Activated T-helper 1 cell treated with Interleukin-2 at 50 U/mL for 16 hours (primary cell): ENCODE data around the gene RNF157.
"Not testable (repeated sequence)": the region's sequence is repeated elsewhere in the genome, so short reads cannot be mapped to it uniquely, and the experiment has no call there.

ENCODE experiments used
- DNase-seq: peaks from one replicate; pipeline ENCODE4 v3.0.0-alpha.2; 2020; ENCODE audit warnings: low read depth

Gene RNF157

GRCh38 chr17:76233588-76234353, 6.5 kb downstream of the RNF157 start:
- DNase-seq, result no peak

DNA sequence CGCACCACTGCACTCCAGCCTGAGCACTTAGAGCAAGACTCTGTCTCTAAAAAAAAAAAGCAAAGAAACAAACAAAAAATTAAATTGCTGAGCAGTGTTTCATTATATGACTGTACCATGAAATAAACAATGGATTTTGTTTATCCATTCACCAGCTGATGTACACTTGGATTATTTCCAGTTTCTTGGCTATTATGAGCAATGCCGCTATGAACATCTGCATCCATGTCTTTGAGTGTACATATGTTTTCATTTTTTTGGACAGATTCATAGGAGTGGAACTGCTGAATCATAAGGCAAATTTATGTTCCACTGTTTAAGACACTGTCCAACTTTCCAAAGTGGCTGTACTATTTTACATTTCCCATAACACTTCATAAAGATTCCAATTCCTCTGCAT, 8.0 kb downstream of the RNF157 start:
- DNase-seq, result no peak

- not testable (repeated sequence) for DNase-seq
These were observed 13.5 kb downstream of the RNF157 start for GRCh38 chr17:76226749-76227148.

GRCh38 chr17:76225373-76226086, 14.8 kb downstream of the RNF157 start:
- DNase-seq, result not testable (repeated sequence)

DNA sequence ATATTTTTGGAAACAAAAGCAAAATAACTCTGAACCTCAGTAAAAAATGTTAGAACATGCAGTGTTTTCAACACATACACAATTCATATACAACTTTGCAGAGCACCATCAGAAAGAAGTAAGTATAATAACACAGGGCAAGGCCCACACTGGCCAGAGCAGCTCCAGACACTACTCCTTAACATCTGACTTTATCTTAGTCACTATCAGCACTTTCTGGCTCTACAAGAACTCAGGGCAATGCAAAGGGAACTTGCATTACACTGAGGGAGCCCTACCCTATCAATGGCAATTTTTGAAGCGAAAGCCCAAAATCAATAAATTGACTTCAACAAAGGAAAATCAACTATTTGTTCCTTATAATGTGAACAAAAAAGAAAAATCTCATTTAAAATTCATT, 16.5 kb downstream of the RNF157 start:
- DNase-seq, result no peak

- no peak for DNase-seq
These were observed 20.5 kb downstream of the RNF157 start for GRCh38 chr17:76219670-76220383.

DNA sequence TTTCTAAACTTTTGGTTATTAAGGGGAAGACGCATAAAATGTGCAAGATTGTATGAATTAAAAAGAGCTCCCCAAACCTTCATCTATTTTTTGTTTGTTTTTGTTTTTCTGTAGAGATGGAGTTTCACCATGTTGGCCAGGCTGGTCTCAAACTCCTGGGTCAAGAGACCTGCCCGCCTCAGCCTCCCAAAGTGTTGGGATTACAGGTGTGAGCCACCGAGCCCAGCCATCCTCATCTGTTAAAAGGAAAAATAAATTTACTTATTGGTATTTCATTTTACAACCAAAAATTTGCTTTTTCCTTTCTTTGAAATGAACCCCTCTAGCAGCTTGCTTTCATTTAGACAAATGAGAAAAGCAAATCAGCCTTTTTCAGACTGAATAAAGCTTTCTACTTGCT, 23.2 kb downstream of the RNF157 start:
- no peak for DNase-seq

DNA sequence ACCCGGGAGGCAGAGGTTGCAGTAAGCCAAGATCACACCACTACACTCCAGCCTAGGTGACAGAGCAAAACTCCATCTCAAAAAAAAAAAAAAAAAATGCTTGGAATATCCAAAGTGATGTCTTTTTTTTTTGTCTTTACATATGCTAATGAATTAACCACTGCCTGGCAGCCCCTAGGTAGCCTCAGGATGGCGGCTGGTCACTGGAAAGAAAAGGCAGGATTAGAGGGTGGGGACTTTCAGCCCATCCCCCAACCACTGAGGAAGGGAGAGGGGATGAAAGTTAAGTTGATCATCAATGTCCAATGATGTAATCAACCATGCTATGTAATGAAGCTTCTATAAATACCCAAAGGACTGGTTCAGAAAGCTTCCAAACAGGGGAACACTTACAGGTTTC, 26.8 kb downstream of the RNF157 start:
- DNase-seq, result no peak

- no peak for DNase-seq
These were observed 32.2 kb downstream of the RNF157 start for GRCh38 chr17:76208120-76208519.

DNA sequence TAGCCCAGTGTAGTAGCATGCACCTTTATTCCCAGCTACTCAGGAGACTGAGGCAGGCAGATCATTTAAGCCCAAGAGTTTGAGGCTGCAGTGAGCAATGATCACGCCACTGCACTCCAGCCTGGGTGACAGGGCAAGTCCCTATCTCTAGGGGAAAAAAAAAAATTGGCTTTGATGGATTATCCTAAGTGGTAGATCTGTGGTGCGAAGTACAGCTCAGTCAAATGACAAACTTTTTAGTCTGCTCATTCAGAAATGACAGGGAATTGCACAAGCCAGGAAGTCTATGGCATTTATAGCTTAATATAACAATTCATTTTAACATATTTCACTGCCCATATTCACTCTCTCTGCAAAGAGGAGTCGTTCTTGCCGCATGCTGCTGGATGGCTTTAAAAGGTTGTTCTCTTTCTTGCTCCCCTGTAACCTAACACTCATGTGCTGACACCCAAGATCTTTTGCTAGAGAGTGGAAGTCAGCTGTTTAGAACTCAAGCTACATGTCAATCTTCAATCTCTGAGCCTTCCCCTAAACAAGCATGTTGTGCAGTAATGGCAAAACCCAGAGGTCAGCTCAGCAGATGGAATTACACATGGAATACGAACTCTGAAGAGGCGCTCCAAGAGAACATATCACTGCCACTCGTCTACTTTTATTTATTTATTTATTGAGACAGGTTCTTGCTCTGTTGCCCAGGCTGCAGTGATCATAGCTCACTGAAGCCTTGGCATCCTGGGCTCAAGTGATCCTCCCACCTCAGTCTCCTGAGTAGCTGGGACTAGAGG, 32.8 kb downstream of the RNF157 start:
- DNase-seq, result no peak

- DNase-seq, result not testable (repeated sequence)
These were observed 34.6 kb downstream of the RNF157 start for GRCh38 chr17:76205542-76206144.

DNA sequence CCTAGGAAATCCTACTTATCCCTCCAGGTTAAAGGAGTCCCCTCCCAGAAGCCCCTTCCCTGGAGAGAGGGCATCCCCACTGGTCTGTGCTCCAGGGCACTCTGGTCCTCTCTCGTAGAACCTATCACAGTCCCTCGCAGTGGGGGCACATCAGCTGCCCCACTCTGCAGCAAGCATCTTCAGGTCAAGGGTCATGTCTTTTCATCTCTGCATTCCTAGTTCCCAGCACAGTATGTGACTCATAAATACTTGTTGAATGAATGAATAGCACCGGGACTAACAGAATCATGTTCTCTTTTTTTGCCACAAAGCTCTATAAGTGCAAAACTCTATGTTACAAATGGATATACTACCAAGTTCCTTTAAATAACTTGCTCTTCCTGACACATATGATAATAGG, 36.0 kb downstream of the RNF157 start:
- DNase-seq, result no peak

- no peak for DNase-seq
These were observed 39.9 kb downstream of the RNF157 start for GRCh38 chr17:76200354-76200753.

DNA sequence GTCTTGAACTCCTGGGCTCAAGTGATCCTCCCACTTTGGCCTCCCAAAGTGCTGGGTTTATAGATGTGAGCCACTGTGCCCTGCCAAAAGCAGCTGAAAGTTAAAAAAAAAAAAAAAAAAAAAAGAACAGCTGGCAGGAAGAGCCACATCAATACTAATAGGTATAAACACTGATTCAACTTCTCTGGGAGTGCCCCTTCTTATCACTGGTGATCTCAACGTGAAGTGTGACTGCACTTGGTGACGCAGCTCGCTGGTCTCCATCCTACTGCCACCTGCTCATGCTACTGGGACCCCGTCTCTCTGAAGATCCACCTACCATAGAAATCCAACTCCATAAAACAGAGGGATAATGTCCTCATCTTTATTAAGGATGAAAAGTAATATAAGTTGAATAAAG, 40.8 kb downstream of the RNF157 start:
- peak; percentile 52 for DNase-seq

GRCh38 chr17:76198702-76199101, 41.6 kb downstream of the RNF157 start:
- no peak for DNase-seq

- no peak for DNase-seq
These were observed 42.4 kb downstream of the RNF157 start for GRCh38 chr17:76197911-76198310.

DNA sequence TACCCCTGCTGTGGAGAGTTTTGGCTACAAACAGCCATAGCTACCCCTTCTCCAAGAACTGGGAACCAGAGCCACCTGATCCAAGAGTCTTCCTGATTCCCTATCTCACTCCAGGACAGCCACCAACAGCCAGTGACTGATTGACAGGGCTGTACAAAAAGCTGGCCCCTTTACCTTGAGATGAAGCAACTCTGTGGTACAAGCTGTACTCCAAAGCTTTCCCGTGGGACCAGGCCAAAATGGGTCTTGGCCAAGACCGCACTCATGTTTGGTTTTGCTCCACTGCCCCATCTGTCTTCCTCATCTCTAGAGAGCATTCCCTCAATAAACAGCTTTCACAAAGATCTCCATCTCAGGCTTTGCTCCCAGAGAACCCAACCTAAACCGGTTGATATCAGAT, 43.6 kb downstream of the RNF157 start:
- no peak for DNase-seq

GRCh38 chr17:76195281-76196096, 44.8 kb downstream of the RNF157 start:
- no peak for DNase-seq

GRCh38 chr17:76193591-76193990, 46.7 kb downstream of the RNF157 start:
- no peak for DNase-seq

GRCh38 chr17:76191896-76192295, 48.4 kb downstream of the RNF157 start:
- DNase-seq, result no peak

DNA sequence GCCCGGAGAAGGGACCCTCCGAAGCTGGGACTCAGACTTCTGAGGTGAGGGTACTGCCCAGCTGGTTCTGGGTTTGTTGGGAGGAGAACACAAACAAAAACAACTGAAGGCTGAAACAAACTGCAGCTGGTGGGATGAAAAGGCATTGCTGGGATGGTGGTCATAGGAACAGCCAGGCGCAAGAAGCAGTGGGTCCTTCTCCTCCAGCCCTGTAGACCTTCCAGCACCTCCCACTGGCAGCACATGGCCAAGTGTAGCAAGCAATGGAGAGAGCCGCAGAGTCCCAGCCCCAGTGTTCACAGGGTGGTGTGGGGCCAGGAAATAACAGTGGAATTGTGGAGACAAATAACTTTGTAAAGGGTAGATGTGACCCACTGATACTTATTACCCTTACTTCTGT, 50.6 kb downstream of the RNF157 start:
- no peak for DNase-seq
